Esophagus squamous epithelium (tissue), 4 donors: Measurements from ENCODE around the gene CEACAM8.

Source experiments
- CTCF ChIP-seq, 6 experiments: fragments of 450-650 bp in 4 of 6; fragments of 200-600 bp in 2 of 6; sonication (generic) in 2 of 6; IDR thresholded peaks; one replicate each; pipeline ENCODE4 v1.5.1; 2016 to 2019; ENCODE audit warnings: antibody characterized with exemption in 6 of 6, mild to moderate bottlenecking in 4 of 6, moderate library complexity in 4 of 6
- POLR2A ChIP-seq, 4 donors: fragments of 450-650 bp; IDR thresholded peaks; one replicate each; pipeline ENCODE4 v1.6.1; 2017; ENCODE audit warnings: antibody characterized with exemption in 4 of 4, mild to moderate bottlenecking in 4 of 4, moderate library complexity in 3 of 4

- TF ChIP-seq CTCF (IDR thresholded peaks at IDR 0.05): peak in 5 of 6 experiments; percentile 19 to 55 (median 40)
- no peak for TF ChIP-seq POLR2A (IDR thresholded peaks at IDR 0.05)
These were observed 39.9 kb upstream of the CEACAM8 start for GRCh38 chr19:42634409-42635232.
